GM12801 (cell line): ENCODE results near the gene CPZ.

Source experiments
- TF ChIP-seq, protein P1 (sequence below): IDR thresholded peaks from one replicate; pipeline ENCODE4 v1.5.1; 2011; ENCODE audit warnings: control low read depth; ENCODE audit not compliant: insufficient read length; ENCODE audit errors: extremely low read depth

Gene CPZ

GRCh38 chr4:8571702-8572685 is 20.6 kb upstream of the CPZ start:
- TF ChIP-seq, protein P1, sequence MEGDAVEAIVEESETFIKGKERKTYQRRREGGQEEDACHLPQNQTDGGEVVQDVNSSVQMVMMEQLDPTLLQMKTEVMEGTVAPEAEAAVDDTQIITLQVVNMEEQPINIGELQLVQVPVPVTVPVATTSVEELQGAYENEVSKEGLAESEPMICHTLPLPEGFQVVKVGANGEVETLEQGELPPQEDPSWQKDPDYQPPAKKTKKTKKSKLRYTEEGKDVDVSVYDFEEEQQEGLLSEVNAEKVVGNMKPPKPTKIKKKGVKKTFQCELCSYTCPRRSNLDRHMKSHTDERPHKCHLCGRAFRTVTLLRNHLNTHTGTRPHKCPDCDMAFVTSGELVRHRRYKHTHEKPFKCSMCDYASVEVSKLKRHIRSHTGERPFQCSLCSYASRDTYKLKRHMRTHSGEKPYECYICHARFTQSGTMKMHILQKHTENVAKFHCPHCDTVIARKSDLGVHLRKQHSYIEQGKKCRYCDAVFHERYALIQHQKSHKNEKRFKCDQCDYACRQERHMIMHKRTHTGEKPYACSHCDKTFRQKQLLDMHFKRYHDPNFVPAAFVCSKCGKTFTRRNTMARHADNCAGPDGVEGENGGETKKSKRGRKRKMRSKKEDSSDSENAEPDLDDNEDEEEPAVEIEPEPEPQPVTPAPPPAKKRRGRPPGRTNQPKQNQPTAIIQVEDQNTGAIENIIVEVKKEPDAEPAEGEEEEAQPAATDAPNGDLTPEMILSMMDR, result no peak

- TF ChIP-seq, protein P1, result no peak
These were observed 19.3 kb upstream of the CPZ start for GRCh38 chr4:8573266-8573665.

GRCh38 chr4:8574796-8575370 is 17.7 kb upstream of the CPZ start:
- TF ChIP-seq, protein P1, result no peak

GRCh38 chr4:8575457-8575856 is 17.1 kb upstream of the CPZ start:
- TF ChIP-seq, protein P1, result no peak

DNA sequence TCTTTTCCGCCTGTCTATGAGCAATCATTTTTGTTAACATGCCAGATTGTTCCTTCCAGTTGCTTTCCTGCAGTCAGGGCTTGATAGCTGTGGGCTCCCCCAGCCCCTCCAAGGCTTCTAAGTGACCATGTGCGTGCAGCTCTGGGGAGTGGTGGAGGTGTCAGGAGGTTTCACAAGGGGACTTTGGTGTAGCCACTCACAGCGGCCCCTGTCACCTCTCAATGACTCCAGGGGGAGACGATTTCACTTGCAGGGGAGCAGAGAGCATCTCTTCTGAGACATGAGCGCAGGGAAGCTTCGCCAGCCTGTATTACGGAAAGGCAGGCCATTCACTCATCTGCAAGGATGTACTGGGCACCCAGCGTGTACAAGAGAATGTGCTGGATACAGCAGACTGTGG is 15.5 kb upstream of the CPZ start:
- TF ChIP-seq, protein P1, result no peak

- TF ChIP-seq, protein P1, result no peak
These were observed 14.6 kb upstream of the CPZ start for GRCh38 chr4:8577972-8578371.

DNA sequence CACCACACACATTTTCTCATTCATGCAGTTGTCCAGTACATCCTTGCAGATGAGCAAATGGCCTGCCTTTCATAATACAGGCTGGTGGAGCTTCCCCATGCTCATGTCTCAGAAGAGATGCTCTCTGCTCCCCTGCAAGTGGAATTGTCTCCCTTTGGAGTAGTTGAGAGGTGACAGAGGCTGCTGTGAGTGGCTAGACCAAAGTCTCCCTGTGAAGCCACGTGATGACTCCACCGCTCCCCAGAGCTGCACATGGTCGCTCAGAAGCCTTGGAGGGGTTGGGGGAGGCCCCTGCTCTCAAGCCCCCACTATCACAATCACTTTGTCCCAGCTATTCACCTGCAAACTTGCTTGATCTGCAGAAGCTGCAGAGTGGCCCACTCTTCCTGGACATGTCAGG is 13.8 kb upstream of the CPZ start:
- TF ChIP-seq, protein P1, result no peak
